ENCODE data around the gene WIPF2.

- TF ChIP-seq EZH2 (IDR thresholded peaks at IDR 0.05), result no peak
- TF ChIP-seq FOXP2 (optimal IDR thresholded peaks at IDR 0.05; ENCODE audit: control extremely low read depth, extremely low read length, insufficient read depth), result no peak
- TF ChIP-seq POLR2AphosphoS5 (IDR thresholded peaks at IDR 0.05; ENCODE audit: borderline replicate concordance, low read depth, low read length), result no peak
Measured at GRCh38 chr17:40327735-40328385, 108.8 kb downstream of the WIPF2 start.
